Measurements from ENCODE around the gene DIAPH3.

- TF ChIP-seq CTCF (conservative IDR thresholded peaks at IDR 0.05; ENCODE audit: low read depth, low read length) (no peak), EZH2 (IDR thresholded peaks at IDR 0.05; ENCODE audit: borderline replicate concordance, low read depth, low read length, poor library complexity, severe bottlenecking) (no peak)
These were observed 503.7 kb downstream of the DIAPH3 start for GRCh38 chr13:59659981-59660380.

Measured in A673 (cell line).